Bronchial epithelial cell (primary cell): Measurements from ENCODE around the gene ARPC1B. TPM values are rescaled to one million over a fixed set of nuclear protein-coding genes. Genes with fewer than 3 reads are reported as not detected.
"Not testable (repeated sequence)": the region's sequence is repeated elsewhere in the genome, so short reads cannot be mapped to it uniquely, and the experiment has no call there.

ENCODE experiments used
- DNase-seq: peaks from one replicate; pipeline ENCODE4 v3.0.0-alpha.2; 2010; ENCODE audit warnings: low read depth
- FAIRE-seq: peaks from 2 replicates; lab custom pipeline; 2011; peaks lifted over from hg19 to GRCh38; lab: Jason Lieb, UNC
- H3K27me3 ChIP-seq: 2 replicates; pipeline ENCODE4 v1.5.1; 2011; ENCODE audit warnings: low read length; ENCODE audit not compliant: control insufficient read depth, insufficient read depth
- H3K36me3 ChIP-seq: 2 replicates; pipeline ENCODE4 v1.5.1; 2011; ENCODE audit warnings: low read length; ENCODE audit not compliant: control insufficient read depth, insufficient read depth
- H3K4me3 ChIP-seq: 2 replicates; pipeline ENCODE4 v1.5.1; 2011; ENCODE audit warnings: mild to moderate bottlenecking, low read depth, low read length, control low read depth
- total RNA-seq: library from RNA; depleted of rRNA; stranded (reverse); fragments of >200 nt; gene quantifications from 2 replicates; pipeline ENCODE4 v1.2.1, GENCODE V29; 2014
- TF ChIP-seq, protein P1 (sequence below): IDR thresholded peaks from 2 replicates; pipeline ENCODE4 v1.5.1; 2011; ENCODE audit warnings: mild to moderate bottlenecking, moderate library complexity, low read length, control low read depth, inconsistent platforms; ENCODE audit not compliant: insufficient read depth, severe bottlenecking

ARPC1B gene
- total RNA-seq, 1 donor from 2014 or later = 569 TPM

DNA sequence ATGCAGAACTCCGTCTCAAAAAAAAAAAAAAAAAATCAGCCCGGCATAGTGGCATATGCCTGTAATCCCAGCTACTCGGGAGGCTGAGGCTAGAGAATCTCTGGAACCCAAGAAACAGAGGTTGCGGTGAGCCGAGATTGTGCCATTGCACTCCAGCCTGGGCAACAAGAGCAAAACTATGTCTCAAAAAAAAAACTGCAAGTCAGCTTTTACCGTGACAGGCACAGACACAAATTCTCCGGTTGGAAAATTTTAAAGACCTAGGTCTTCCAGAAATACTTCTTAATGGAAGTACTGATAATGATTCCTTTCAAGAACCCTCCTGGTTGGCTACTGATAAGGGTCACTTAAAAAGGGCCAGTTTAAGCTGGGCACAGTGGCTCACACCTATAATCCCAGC lies 19.4 kb upstream of the ARPC1B start:
- Histone ChIP-seq H3K36me3 (peaks cover 29% of the 10 kb centered on the region), H3K27me3 (no peaks in the 10 kb centered on the region), H3K4me3 (no peak overlapping the region)
- TF ChIP-seq, protein P1, sequence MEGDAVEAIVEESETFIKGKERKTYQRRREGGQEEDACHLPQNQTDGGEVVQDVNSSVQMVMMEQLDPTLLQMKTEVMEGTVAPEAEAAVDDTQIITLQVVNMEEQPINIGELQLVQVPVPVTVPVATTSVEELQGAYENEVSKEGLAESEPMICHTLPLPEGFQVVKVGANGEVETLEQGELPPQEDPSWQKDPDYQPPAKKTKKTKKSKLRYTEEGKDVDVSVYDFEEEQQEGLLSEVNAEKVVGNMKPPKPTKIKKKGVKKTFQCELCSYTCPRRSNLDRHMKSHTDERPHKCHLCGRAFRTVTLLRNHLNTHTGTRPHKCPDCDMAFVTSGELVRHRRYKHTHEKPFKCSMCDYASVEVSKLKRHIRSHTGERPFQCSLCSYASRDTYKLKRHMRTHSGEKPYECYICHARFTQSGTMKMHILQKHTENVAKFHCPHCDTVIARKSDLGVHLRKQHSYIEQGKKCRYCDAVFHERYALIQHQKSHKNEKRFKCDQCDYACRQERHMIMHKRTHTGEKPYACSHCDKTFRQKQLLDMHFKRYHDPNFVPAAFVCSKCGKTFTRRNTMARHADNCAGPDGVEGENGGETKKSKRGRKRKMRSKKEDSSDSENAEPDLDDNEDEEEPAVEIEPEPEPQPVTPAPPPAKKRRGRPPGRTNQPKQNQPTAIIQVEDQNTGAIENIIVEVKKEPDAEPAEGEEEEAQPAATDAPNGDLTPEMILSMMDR = no peak
- DNase-seq (no peak), FAIRE-seq (no peak)

DNA sequence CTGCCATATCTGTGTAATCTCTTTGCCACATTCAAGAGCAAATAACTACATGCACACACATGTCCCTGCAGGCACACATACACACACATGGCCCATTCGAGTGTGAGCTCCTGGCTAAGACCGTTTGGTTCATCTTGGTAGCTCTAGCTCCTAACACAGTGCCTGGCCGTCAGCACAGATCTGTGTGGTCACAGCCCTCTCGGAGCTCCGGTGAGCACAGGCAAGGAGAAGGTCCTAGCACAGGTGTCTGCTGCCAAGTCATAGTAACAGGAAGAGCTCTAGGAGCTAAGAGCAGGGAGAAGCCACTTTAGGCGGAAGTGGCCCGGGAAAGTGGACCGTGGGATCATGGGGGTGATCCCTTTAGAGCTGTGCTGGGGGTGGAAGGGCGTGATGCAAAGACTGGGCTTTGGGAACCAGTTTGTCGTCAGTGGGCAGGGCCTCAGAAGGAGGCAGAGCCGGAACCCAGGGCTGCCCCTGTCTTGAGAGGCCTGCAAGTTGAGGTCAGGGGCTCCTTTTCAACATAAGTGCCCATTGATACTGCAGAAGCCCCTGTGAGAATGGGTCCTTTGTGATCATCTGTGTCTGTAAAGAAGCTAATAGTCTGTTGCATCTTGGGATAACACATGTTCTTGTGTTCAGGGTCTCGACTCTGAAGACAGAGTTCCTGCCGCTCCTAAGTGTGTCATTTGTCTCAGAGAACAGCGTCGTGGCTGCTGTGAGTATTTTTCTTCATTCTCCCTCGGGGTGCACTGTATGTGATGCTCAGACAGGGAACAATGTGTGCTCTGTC lies 16.6 kb upstream of the ARPC1B start:
- H3K36me3 ChIP-seq = peaks cover 26% of the 10 kb centered on the region
- no peak for DNase-seq
- TF ChIP-seq, protein P1 = no peak

DNA sequence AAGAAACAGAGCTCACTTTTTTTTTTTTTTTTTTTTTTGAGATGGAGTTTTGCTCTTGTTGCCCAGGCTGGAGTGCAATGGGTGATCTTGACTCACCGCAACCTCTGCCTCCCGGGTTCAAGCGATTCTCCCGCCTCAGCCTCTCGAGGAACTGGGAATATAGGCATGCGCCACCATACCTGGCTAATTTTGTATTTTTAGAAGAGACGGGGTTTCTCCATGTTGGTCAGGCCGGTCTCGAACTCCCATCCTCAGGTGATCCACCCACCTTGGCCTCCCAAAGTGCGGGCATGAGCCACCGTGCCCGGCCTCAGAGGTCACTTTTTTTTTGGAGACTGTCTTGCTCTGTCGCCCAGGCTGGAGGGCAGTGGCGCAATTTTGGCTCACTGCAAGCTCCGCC lies 16.0 kb upstream of the ARPC1B start:
- H3K4me3 ChIP-seq, H3K27me3 ChIP-seq, DNase-seq, FAIRE-seq: not testable (repeated sequence)
- H3K36me3 ChIP-seq = peaks cover 27% of the 10 kb centered on the region

More for the DNA sequence above, 16.6 kb upstream of the ARPC1B start:
- no peak for FAIRE-seq
- Histone ChIP-seq H3K4me3 (no peak overlapping the region), H3K27me3 (no peaks in the 10 kb centered on the region)

GRCh38 chr7:99359465-99360154 lies 14.9 kb upstream of the ARPC1B start:
- FAIRE-seq (no peak), DNase-seq (no peak)
- H3K36me3 ChIP-seq = peaks cover 26% of the 10 kb centered on the region
- no peak overlapping the region for H3K4me3 ChIP-seq
- TF ChIP-seq, protein P1 = no peak
- H3K27me3 ChIP-seq = no peaks in the 10 kb centered on the region

DNA sequence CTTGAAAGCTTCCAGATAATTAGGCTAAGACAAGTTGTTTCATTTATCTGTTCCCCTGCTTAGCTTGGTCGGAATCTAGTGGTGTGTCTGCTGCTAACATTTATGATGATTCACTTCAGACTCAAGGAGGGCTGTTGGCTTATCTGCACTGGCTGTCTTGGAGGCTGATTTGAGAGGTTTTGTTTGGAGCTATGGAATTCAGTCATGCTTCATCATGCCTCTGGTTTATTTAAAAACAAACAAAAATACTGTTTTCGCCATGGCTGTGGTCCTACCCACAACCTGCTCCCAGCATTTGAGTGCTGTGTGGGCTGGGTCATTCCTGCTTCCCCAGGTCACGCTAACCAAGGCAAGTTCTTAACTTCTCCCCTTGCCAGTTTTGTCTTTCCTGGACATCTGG lies 11.7 kb upstream of the ARPC1B start:
- Histone ChIP-seq H3K4me3 (no peak overlapping the region), H3K36me3 (peaks cover 40% of the 10 kb centered on the region), H3K27me3 (no peaks in the 10 kb centered on the region)
- DNase-seq = peak; percentile 55
- TF ChIP-seq, protein P1 = no peak
- no peak for FAIRE-seq

- DNase-seq (no peak), FAIRE-seq (no peak)
- Histone ChIP-seq H3K4me3 (no peak overlapping the region), H3K36me3 (peaks cover 35% of the 10 kb centered on the region), H3K27me3 (no peaks in the 10 kb centered on the region)
- TF ChIP-seq, protein P1 = no peak
Observed at GRCh38 chr7:99363286-99363685, 11.2 kb upstream of the ARPC1B start.
